ENCODE results near the gene TINAG.

DNA sequence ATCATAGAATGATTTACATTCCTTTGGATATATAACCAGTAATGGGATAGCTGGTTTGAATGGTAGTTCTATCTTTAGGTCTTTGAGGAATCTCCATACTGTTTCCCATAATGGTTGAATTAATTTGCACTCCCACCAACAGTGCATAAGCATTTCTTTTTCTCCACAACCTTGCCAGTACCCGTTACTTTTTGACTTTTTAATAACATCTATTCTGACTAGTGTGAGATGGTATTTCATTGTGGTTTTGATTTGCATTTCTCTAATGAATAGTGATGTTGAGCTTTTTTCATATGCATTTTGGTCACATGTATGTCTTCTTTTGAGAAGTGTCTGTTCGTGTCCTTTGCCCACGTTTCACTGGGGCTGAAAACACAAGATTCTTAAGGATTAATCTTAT, 107.3 kb downstream of the TINAG start:
- TF ChIP-seq, protein P1, sequence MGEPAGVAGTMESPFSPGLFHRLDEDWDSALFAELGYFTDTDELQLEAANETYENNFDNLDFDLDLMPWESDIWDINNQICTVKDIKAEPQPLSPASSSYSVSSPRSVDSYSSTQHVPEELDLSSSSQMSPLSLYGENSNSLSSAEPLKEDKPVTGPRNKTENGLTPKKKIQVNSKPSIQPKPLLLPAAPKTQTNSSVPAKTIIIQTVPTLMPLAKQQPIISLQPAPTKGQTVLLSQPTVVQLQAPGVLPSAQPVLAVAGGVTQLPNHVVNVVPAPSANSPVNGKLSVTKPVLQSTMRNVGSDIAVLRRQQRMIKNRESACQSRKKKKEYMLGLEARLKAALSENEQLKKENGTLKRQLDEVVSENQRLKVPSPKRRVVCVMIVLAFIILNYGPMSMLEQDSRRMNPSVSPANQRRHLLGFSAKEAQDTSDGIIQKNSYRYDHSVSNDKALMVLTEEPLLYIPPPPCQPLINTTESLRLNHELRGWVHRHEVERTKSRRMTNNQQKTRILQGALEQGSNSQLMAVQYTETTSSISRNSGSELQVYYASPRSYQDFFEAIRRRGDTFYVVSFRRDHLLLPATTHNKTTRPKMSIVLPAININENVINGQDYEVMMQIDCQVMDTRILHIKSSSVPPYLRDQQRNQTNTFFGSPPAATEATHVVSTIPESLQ (CRISPR knock-in tag; conservative IDR thresholded peaks at IDR 0.05): no peak
- TF ChIP-seq, protein P2, sequence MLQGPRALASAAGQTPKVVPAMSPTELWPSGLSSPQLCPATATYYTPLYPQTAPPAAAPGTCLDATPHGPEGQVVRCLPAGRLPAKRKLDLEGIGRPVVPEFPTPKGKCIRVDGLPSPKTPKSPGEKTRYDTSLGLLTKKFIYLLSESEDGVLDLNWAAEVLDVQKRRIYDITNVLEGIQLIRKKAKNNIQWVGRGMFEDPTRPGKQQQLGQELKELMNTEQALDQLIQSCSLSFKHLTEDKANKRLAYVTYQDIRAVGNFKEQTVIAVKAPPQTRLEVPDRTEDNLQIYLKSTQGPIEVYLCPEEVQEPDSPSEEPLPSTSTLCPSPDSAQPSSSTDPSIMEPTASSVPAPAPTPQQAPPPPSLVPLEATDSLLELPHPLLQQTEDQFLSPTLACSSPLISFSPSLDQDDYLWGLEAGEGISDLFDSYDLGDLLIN (CRISPR knock-in tag; IDR thresholded peaks at IDR 0.05; ENCODE audit: borderline replicate concordance): no peak
- TF ChIP-seq FOSL1 (CRISPR knock-in tag; IDR thresholded peaks at IDR 0.05; ENCODE audit: borderline replicate concordance) (no peak), SRF (IDR thresholded peaks at IDR 0.05; ENCODE audit: low read depth, low read length) (no peak), RAD21 (CRISPR knock-in tag; IDR thresholded peaks at IDR 0.05) (no peak), RBM22 (optimal IDR thresholded peaks at IDR 0.05; ENCODE audit: low read length) (no peak), HDAC2 (CRISPR knock-in tag; IDR thresholded peaks at IDR 0.05) (no peak), ZNF331 (CRISPR knock-in tag; IDR thresholded peaks at IDR 0.05) (no peak), CHD2 (IDR thresholded peaks at IDR 0.05; ENCODE audit: low read depth, low read length) (no peak), ZNF501 (CRISPR knock-in tag; IDR thresholded peaks at IDR 0.05) (no peak)
- TF ChIP-seq, protein P3, sequence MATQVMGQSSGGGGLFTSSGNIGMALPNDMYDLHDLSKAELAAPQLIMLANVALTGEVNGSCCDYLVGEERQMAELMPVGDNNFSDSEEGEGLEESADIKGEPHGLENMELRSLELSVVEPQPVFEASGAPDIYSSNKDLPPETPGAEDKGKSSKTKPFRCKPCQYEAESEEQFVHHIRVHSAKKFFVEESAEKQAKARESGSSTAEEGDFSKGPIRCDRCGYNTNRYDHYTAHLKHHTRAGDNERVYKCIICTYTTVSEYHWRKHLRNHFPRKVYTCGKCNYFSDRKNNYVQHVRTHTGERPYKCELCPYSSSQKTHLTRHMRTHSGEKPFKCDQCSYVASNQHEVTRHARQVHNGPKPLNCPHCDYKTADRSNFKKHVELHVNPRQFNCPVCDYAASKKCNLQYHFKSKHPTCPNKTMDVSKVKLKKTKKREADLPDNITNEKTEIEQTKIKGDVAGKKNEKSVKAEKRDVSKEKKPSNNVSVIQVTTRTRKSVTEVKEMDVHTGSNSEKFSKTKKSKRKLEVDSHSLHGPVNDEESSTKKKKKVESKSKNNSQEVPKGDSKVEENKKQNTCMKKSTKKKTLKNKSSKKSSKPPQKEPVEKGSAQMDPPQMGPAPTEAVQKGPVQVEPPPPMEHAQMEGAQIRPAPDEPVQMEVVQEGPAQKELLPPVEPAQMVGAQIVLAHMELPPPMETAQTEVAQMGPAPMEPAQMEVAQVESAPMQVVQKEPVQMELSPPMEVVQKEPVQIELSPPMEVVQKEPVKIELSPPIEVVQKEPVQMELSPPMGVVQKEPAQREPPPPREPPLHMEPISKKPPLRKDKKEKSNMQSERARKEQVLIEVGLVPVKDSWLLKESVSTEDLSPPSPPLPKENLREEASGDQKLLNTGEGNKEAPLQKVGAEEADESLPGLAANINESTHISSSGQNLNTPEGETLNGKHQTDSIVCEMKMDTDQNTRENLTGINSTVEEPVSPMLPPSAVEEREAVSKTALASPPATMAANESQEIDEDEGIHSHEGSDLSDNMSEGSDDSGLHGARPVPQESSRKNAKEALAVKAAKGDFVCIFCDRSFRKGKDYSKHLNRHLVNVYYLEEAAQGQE (IDR thresholded peaks at IDR 0.05; ENCODE audit: borderline replicate concordance in 1 of 2, low read depth in 1 of 2, low read length in 2 of 2): no peak
- TF ChIP-seq, protein P4, sequence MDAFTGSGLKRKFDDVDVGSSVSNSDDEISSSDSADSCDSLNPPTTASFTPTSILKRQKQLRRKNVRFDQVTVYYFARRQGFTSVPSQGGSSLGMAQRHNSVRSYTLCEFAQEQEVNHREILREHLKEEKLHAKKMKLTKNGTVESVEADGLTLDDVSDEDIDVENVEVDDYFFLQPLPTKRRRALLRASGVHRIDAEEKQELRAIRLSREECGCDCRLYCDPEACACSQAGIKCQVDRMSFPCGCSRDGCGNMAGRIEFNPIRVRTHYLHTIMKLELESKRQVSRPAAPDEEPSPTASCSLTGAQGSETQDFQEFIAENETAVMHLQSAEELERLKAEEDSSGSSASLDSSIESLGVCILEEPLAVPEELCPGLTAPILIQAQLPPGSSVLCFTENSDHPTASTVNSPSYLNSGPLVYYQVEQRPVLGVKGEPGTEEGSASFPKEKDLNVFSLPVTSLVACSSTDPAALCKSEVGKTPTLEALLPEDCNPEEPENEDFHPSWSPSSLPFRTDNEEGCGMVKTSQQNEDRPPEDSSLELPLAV (CRISPR knock-in tag; conservative IDR thresholded peaks at IDR 0.05; ENCODE audit: low read depth): no peak
